Natural killer cell (primary cell): ENCODE measurements around the gene HES6. TPM values are rescaled to one million over a fixed set of nuclear protein-coding genes. Genes with fewer than 3 reads are reported as not detected.

ENCODE experiments used
- ATAC-seq, 3 donors: fragments of 150-1000 bp in 2 of 3; fragments of 200-7000 bp in 1 of 3; cut with Tn5 transposase; 1 replicate in 1 of 3; 2 replicates in 2 of 3; pipeline ENCODE4 v1.10.0; 2021; ENCODE audit warnings: mild to moderate bottlenecking in 2 of 3, moderate library complexity in 2 of 3
- DNase-seq, 2 donors: peaks; one replicate each; pipeline versions ENCODE4 v3.0.0 to v3.0.0-alpha.2; 2013 to 2021; ENCODE audit warnings: mixed read lengths in 1 of 2
- H3K27ac ChIP-seq: one replicate; pipeline ENCODE4 v1.5.1; 2013; ENCODE audit warnings: mild to moderate bottlenecking, low read length
- H3K27me3 ChIP-seq: one replicate; pipeline ENCODE4 v1.6.1; 2013; ENCODE audit warnings: low read length; ENCODE audit not compliant: control insufficient read depth, insufficient read depth
- H3K36me3 ChIP-seq: one replicate; pipeline ENCODE4 v1.6.1; 2013; ENCODE audit warnings: low read length; ENCODE audit not compliant: control insufficient read depth, insufficient read depth
- H3K4me1 ChIP-seq: one replicate; pipeline ENCODE4 v1.6.1; 2013; ENCODE audit warnings: low read length; ENCODE audit not compliant: control insufficient read depth, insufficient read depth
- H3K4me3 ChIP-seq: one replicate; pipeline ENCODE4 v1.5.1; 2013; ENCODE audit warnings: low read length
- H3K9me3 ChIP-seq: one replicate; pipeline ENCODE4 v1.6.1; 2013; ENCODE audit warnings: low read length; ENCODE audit not compliant: control insufficient read depth, insufficient read depth
- H3K27ac Mint-ChIP-seq, 2 donors: one replicate each; pipeline ENCODE4 v1.8.0; 2022; ENCODE audit warnings: mild to moderate bottlenecking in 2 of 2, mixed read lengths in 2 of 2, moderate library complexity in 1 of 2
- H3K27me3 Mint-ChIP-seq, 2 donors: one replicate each; pipeline ENCODE4 v1.8.0; 2022; ENCODE audit warnings: low read depth in 2 of 2, mixed read lengths in 2 of 2
- H3K36me3 Mint-ChIP-seq: one replicate; pipeline ENCODE4 v1.8.0; 2022; ENCODE audit warnings: mixed read lengths
- H3K4me1 Mint-ChIP-seq, 2 donors: one replicate each; pipeline ENCODE4 v1.8.0; 2022; ENCODE audit warnings: mixed read lengths in 2 of 2
- H3K4me3 Mint-ChIP-seq: one replicate; pipeline ENCODE4 v1.8.0; 2022; ENCODE audit warnings: mild to moderate bottlenecking, moderate library complexity, mixed read lengths
- H3K9me3 Mint-ChIP-seq, 2 donors: one replicate each; pipeline ENCODE4 v1.8.0; 2022; ENCODE audit warnings: mixed read lengths in 2 of 2
- WGBS: methylation state at CpG from one replicate; pipeline ENCODE4 v1.1.7; 2013; ENCODE audit warnings: missing lambda C conversion rate; ENCODE audit not compliant: insufficient coverage; 5-methylcytosine and 5-hydroxymethylcytosine counted together
- intact Hi-C: fragments of 100-400 bp; cut with micrococcal nuclease; formaldehyde crosslinking; loops from one replicate; pipeline ENCODE4 v1.14.2; 2022
- total RNA-seq, 4 donors: library from RNA; stranded (reverse); fragments of 120-200 nt in 1 of 4; gene quantifications; one replicate each; pipeline versions ENCODE4 v1.2.3 to v1.2.4, GENCODE V29; 2013 to 2022
- TF ChIP-seq, protein P1 (sequence below): fragments of 200-600 bp; IDR thresholded peaks from one replicate; pipeline ENCODE4 v1.8.0; 2022; ENCODE audit warnings: antibody characterized with exemption

Gene HES6
- total RNA-seq, 3 donors from 2014 or later (not counting 1 experiment from before 2014, with no cell fraction given): 11.3 to 15.4 (median 13.5) TPM

GRCh38 chr2:238256594-238257104, 16.8 kb upstream of the HES6 start:
- Histone ChIP-seq H3K4me3 (no peak overlapping the region), H3K9me3 (no peaks in the 10 kb centered on the region), H3K27ac (no peak overlapping the region), H3K4me1 (no peaks in the 10 kb centered on the region), H3K27me3 (no peaks in the 10 kb centered on the region), H3K36me3 (peaks cover 46% of the 10 kb centered on the region)
- TF ChIP-seq, protein P1, sequence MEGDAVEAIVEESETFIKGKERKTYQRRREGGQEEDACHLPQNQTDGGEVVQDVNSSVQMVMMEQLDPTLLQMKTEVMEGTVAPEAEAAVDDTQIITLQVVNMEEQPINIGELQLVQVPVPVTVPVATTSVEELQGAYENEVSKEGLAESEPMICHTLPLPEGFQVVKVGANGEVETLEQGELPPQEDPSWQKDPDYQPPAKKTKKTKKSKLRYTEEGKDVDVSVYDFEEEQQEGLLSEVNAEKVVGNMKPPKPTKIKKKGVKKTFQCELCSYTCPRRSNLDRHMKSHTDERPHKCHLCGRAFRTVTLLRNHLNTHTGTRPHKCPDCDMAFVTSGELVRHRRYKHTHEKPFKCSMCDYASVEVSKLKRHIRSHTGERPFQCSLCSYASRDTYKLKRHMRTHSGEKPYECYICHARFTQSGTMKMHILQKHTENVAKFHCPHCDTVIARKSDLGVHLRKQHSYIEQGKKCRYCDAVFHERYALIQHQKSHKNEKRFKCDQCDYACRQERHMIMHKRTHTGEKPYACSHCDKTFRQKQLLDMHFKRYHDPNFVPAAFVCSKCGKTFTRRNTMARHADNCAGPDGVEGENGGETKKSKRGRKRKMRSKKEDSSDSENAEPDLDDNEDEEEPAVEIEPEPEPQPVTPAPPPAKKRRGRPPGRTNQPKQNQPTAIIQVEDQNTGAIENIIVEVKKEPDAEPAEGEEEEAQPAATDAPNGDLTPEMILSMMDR: peak; percentile 72
- DNase-seq: peak; percentile 50 to 85
- WGBS: 81% methylated on average over 18 of the region's 18 CpGs
- Mint-ChIP-seq H3K27ac (no peak overlapping the region), H3K27me3 (no peaks in the 10 kb centered on the region), H3K4me1 (no peaks in the 10 kb centered on the region), H3K9me3 (no peaks in the 10 kb centered on the region), H3K4me3 (no peak overlapping the region), H3K36me3 (no peaks in the 10 kb centered on the region)
- peak; percentile 87 to 94 (median 93) for ATAC-seq
- intact Hi-C loops: no loop called here

- H3K4me1 ChIP-seq: no peaks in the 10 kb centered on the region
- Mint-ChIP-seq H3K9me3 (no peaks in the 10 kb centered on the region), H3K4me3 (no peak overlapping the region), H3K27ac (no peak overlapping the region), H3K4me1 (no peaks in the 10 kb centered on the region), H3K27me3 (no peaks in the 10 kb centered on the region), H3K36me3 (no peaks in the 10 kb centered on the region)
- WGBS: 97% methylated on average over 6 of the region's 6 CpGs
- H3K36me3 ChIP-seq: peaks cover 43% of the 10 kb centered on the region
- TF ChIP-seq, protein P1: no peak
- ATAC-seq: no peak
- intact Hi-C loops: no loop called here
- H3K9me3 ChIP-seq: no peaks in the 10 kb centered on the region
- H3K27me3 ChIP-seq: no peaks in the 10 kb centered on the region
- no peak overlapping the region for H3K27ac ChIP-seq
- no peak for DNase-seq
- H3K4me3 ChIP-seq: no peak overlapping the region
Measured at GRCh38 chr2:238256111-238256510, 16.3 kb upstream of the HES6 start.

- no peaks in the 10 kb centered on the region for H3K36me3 Mint-ChIP-seq
- H3K4me3 ChIP-seq: no peak overlapping the region
- DNase-seq: no peak
- no peaks in the 10 kb centered on the region for H3K9me3 ChIP-seq
- H3K36me3 ChIP-seq: peaks cover 47% of the 10 kb centered on the region
- H3K27ac ChIP-seq: no peak overlapping the region
- no peaks in the 10 kb centered on the region for H3K9me3 Mint-ChIP-seq
- H3K4me1 Mint-ChIP-seq: no peaks in the 10 kb centered on the region
- H3K4me1 ChIP-seq: no peaks in the 10 kb centered on the region
- ATAC-seq: no peak
- H3K27me3 Mint-ChIP-seq: no peaks in the 10 kb centered on the region
- no peak overlapping the region for H3K4me3 Mint-ChIP-seq
- WGBS: 100% methylated on average over 8 of the region's 8 CpGs
- intact Hi-C loops: no loop called here
- TF ChIP-seq, protein P1: no peak
- no peak overlapping the region for H3K27ac Mint-ChIP-seq
- H3K27me3 ChIP-seq: no peaks in the 10 kb centered on the region
Measured at GRCh38 chr2:238255636-238256035, 15.8 kb upstream of the HES6 start.

DNA sequence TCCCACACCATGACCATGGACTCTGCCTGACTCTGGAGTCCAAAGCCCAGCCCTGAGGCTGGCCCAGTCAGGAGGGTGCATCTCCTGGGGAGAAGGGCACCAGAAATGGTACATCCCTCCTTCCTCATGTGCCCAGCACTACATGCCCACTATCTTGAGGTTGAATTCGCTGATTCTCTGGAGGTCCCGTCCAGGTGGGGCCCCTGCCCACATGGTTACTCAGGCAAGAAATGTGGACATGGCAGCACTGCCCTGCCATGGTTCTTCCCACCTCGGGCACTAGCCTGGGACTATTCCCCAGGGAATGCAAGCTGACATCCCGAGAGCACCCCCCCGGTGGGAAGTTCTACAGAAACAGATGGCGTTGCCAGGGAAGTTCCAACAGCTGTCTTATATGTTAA, 15.3 kb upstream of the HES6 start:
- Mint-ChIP-seq H3K27ac (no peak overlapping the region), H3K27me3 (no peaks in the 10 kb centered on the region), H3K4me1 (no peaks in the 10 kb centered on the region), H3K9me3 (no peaks in the 10 kb centered on the region), H3K36me3 (no peaks in the 10 kb centered on the region), H3K4me3 (no peak overlapping the region)
- Histone ChIP-seq H3K27me3 (no peaks in the 10 kb centered on the region), H3K4me1 (no peaks in the 10 kb centered on the region), H3K4me3 (no peak overlapping the region), H3K9me3 (no peaks in the 10 kb centered on the region), H3K27ac (no peak overlapping the region), H3K36me3 (peaks cover 51% of the 10 kb centered on the region)
- TF ChIP-seq, protein P1: no peak
- ATAC-seq (no peak), DNase-seq (no peak)
- WGBS: 94% methylated on average over 6 of the region's 6 CpGs
- intact Hi-C loops: no loop called here
